Measurements from ENCODE around the gene SND1.

The SND1 gene

GRCh38 chr7:128042012-128042411 is 390.0 kb downstream of the SND1 start:
- POLR2A ChIA-PET, result no interaction called here
- CTCF ChIA-PET, result interaction anchor here (1.0 to 1.2 kb wide), 2 partner anchors 73 to 167 kb away, joined by 3 to 5 read pairs; no protein-coding TSS in a partner anchor
- no peak for TF ChIP-seq CTCF (IDR thresholded peaks at IDR 0.05; ENCODE audit: control extremely low read depth, extremely low read depth, low read depth, missing control alignments)
- DNase-seq (ENCODE audit: extremely low spot score), result no peak

- no peak for TF ChIP-seq CTCF (IDR thresholded peaks at IDR 0.05; ENCODE audit: control extremely low read depth, extremely low read depth, low read depth, missing control alignments)
- ChIA-PET POLR2A (no interaction called here), CTCF (interaction anchor here (1.0 to 1.6 kb wide), 3 partner anchors 9 to 16 kb away, joined by 3 to 5 read pairs (median 5); no protein-coding TSS in a partner anchor)
- no peak for DNase-seq (ENCODE audit: extremely low spot score)
Measured at GRCh38 chr7:128044064-128044463, 392.1 kb downstream of the SND1 start.

- ChIA-PET CTCF (interaction anchor here (1.0 to 1.5 kb wide), 3 partner anchors 10 to 15 kb away, joined by 3 to 5 read pairs (median 4); partner anchors contain the start of gene LRRC4), POLR2A (no interaction called here)
- no peak for TF ChIP-seq CTCF (IDR thresholded peaks at IDR 0.05; ENCODE audit: control extremely low read depth, extremely low read depth, low read depth, missing control alignments)
- DNase-seq (ENCODE audit: extremely low spot score), result no peak
Measured at GRCh38 chr7:128045158-128045557, 393.2 kb downstream of the SND1 start.

GRCh38 chr7:128045766-128046165 is 393.8 kb downstream of the SND1 start:
- ChIA-PET CTCF (interaction anchor here (1.5 kb wide), 1 partner anchor 15 kb away, joined by 4 read pairs; the partner anchor contains the start of gene LRRC4), POLR2A (interaction anchor here (0.7 kb wide), 1 partner anchor 339 kb away, joined by 7 read pairs; no protein-coding TSS in a partner anchor)
- no peak for DNase-seq (ENCODE audit: extremely low spot score)
- no peak for TF ChIP-seq CTCF (IDR thresholded peaks at IDR 0.05; ENCODE audit: control extremely low read depth, extremely low read depth, low read depth, missing control alignments)

- ChIA-PET POLR2A (no interaction called here), CTCF (interaction anchor here (0.9 to 1.8 kb wide), 7 partner anchors 9 to 158 kb away, joined by 3 to 5 read pairs (median 3); no protein-coding TSS in a partner anchor)
- DNase-seq (ENCODE audit: extremely low spot score), result no peak
- no peak for TF ChIP-seq CTCF (IDR thresholded peaks at IDR 0.05; ENCODE audit: control extremely low read depth, extremely low read depth, low read depth, missing control alignments)
Measured at GRCh38 chr7:128052404-128052803, 400.4 kb downstream of the SND1 start.

GRCh38 chr7:128053023-128053422 is 401.0 kb downstream of the SND1 start:
- no peak for DNase-seq (ENCODE audit: extremely low spot score)
- no peak for TF ChIP-seq CTCF (IDR thresholded peaks at IDR 0.05; ENCODE audit: control extremely low read depth, extremely low read depth, low read depth, missing control alignments)
- POLR2A ChIA-PET, result interaction anchor here (0.6 kb wide), 1 partner anchor 946 kb away, joined by 4 read pairs; no protein-coding TSS in a partner anchor
- CTCF ChIA-PET, result interaction anchor here (1.1 to 1.7 kb wide), 3 partner anchors 9 to 157 kb away, joined by 3 to 5 read pairs (median 3); no protein-coding TSS in a partner anchor
